ENCODE results near the gene GDF7.
A peak's percentile ranks its signal among the peaks of the same experiment; 100 is the strongest.

Gene GDF7

GRCh38 chr2:20629581-20630171 lies 37.3 kb upstream of the GDF7 start:
- no peak for DNase-seq

- DNase-seq = no peak
Observed at GRCh38 chr2:20630967-20631366, 36.0 kb upstream of the GDF7 start.

- DNase-seq = no peak
Observed at GRCh38 chr2:20631617-20632307, 35.2 kb upstream of the GDF7 start.

- no peak for DNase-seq
Observed at GRCh38 chr2:20632446-20632990, 34.4 kb upstream of the GDF7 start.

- no peak for DNase-seq
Observed at GRCh38 chr2:20633001-20633400, 33.9 kb upstream of the GDF7 start.

GRCh38 chr2:20633794-20634506 lies 33.0 kb upstream of the GDF7 start:
- DNase-seq = no peak

GRCh38 chr2:20634507-20635112 lies 32.3 kb upstream of the GDF7 start:
- DNase-seq = no peak

GRCh38 chr2:20635113-20635510 lies 31.8 kb upstream of the GDF7 start:
- DNase-seq = no peak

- DNase-seq = peak in 5 of 6 experiments; percentile 4 to 17 (median 6)
Observed at GRCh38 chr2:20635675-20636584, 31.0 kb upstream of the GDF7 start.

GRCh38 chr2:20637147-20637546 lies 29.8 kb upstream of the GDF7 start:
- no peak for DNase-seq

- DNase-seq = no peak
Observed at GRCh38 chr2:20638014-20638413, 28.9 kb upstream of the GDF7 start.

GRCh38 chr2:20638646-20639430 lies 28.1 kb upstream of the GDF7 start:
- DNase-seq = no peak

GRCh38 chr2:20640411-20641122 lies 26.4 kb upstream of the GDF7 start:
- no peak for DNase-seq

- no peak for DNase-seq
Observed at GRCh38 chr2:20641123-20641985, 25.6 kb upstream of the GDF7 start.

- peak; percentile 48 to 73 (median 61) for DNase-seq
Observed at GRCh38 chr2:20642055-20642971, 24.6 kb upstream of the GDF7 start.

- no peak for DNase-seq
Observed at GRCh38 chr2:20643060-20643459, 23.9 kb upstream of the GDF7 start.

GRCh38 chr2:20643826-20644225 lies 23.1 kb upstream of the GDF7 start:
- no peak for DNase-seq

GRCh38 chr2:20645301-20645701 lies 21.6 kb upstream of the GDF7 start:
- no peak for DNase-seq

GRCh38 chr2:20645761-20646160 lies 21.2 kb upstream of the GDF7 start:
- no peak for DNase-seq

Measured in stimulated activated naive CD4-positive, alpha-beta T cell (primary cell).